CD4-positive, alpha-beta T cell treated with Interleukin-17A for 4 hours (primary cell): ENCODE data around the gene VPS18.

Experiments
- DNase-seq: peaks from one replicate; pipeline ENCODE4 v3.0.0-alpha.2; 2020; ENCODE audit warnings: mixed read lengths

VPS18 gene

GRCh38 chr15:40900256-40901052, 6.2 kb downstream of the VPS18 start:
- no peak for DNase-seq

DNA sequence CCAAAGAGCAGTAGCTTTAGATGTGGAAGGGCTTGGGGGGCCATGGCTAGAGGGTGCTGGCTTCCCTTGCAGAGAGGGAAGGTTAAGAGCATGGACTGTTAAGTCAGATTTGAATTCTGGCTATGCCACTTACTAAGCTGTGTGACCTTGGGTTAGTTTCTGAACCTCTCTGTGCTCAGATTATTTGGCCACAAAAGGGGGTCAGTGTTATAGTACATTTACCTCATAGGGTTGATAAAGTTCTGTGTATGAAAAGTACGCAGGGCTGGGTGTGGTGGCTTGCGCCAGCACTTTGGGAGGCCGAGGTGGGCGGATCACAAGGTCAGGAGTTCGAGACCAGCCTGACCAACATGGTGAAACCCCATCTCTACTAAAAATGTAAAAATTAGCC, 6.8 kb downstream of the VPS18 start:
- DNase-seq: no peak

GRCh38 chr15:40902605-40903561, 8.6 kb downstream of the VPS18 start:
- DNase-seq: no peak

DNA sequence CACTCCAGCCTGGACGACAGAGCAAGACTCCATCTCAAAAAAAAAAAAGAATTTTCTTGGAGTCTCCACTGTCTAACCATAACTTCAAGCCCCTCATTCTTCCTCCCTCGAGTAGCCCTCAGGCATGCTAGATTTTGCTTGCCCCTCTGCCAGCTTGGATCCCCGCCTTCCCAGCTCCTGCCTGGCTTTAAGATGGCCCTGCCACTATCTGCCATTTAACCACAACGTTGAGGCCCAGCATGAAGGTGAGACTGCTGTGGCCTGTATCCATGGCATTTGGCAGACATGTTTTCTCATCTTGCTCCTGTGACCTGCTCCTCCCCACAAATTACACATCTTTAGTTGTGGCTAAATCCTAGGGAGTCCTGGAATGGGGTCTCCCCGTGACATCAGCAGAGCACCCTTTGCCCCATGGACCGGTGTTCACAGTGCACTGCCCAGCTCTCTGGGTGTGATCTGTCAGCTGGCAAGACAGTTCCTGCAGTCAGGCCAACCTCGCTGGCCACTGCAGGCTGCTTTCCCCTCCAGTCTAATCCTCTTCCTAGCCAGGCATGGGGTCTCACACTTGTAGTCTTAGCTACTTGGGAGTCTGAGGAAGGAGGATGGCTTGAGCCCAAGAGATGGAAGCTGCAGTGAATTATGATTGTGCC, 10.4 kb downstream of the VPS18 start:
- no peak for DNase-seq

DNA sequence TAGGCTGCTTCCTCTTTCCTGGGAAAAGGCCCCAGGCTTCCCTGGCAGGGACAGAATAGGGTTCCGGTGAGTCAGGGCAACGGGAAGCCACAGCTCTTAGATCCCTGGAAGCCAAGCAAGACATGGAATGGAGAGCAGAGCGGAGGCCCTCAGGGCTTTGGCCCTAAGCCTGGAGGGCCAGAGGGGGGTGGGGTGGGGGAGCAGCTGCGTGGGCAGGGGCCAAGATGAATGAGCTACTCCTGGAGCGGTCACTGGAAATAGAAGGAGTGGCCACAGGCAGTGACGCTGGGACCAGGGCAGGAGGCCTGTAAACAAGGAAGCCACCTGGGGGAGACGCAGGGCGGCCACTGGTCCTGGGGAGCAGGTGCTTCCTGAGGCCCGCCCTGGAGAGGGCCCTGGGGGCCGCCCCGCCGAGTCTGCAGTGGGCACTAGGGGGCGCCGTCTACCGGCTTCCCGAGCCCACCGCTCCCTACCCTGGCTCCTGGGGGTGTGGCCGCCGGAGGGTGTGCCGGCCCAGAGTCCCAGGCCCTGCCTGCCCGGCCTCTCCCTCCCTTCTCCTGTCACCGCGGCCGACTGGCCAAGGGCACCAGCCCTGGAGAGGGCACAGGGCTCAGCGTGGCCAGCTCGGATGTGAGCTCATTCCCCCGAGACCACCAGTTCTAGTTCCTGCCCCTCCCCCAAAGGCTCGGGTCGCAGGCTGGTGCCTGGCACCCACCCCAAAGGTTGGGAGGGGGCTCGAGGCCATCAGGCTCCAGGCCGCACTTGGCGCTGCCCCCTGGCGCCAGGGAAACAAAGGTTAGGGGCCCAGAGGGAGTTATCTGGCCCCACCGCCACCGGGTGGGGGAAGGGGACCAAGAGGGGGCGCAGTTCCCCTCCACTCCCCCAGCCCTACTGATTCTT, 12.1 kb downstream of the VPS18 start:
- DNase-seq: peak; percentile 82

DNA sequence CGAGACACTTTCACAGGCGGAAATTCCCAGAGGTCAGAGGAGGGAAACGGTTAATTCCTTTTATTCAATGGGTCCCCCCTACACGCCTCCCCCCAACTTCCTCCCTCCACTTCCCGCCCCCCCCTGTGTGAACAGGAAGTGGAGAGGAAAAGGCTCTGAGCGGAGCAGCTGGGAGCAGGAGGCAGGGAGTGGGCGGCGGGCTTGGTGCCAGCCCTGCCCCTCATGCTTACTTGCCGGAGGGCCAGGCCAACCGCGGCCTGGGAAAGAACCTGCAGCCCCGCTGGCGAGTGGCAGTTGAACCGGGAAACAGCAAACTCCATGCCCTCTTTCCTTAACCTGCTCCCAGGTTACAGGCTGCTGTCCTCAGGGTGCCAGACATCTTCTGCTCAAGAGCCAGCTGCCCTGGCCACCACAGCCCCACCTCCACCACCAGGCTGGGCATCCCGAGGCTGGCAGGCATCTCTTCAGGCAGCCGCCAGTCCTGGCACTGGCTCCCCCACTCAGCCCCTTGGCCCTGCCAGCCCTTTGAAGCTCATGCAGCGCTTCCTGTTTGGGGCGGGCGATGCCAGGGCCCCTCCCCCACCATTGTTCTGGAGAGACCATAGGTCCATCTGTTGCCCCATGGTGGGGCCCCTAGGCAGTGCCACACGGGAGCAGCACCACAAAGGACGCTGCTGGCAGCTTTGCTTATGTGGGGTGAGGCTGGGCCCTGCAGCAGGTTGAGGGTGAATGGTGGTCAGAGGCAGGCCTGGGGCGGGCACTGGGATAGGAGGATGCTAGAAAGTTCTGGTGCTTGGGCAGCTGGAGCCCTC, 12.9 kb downstream of the VPS18 start:
- DNase-seq: peak; percentile 76

DNA sequence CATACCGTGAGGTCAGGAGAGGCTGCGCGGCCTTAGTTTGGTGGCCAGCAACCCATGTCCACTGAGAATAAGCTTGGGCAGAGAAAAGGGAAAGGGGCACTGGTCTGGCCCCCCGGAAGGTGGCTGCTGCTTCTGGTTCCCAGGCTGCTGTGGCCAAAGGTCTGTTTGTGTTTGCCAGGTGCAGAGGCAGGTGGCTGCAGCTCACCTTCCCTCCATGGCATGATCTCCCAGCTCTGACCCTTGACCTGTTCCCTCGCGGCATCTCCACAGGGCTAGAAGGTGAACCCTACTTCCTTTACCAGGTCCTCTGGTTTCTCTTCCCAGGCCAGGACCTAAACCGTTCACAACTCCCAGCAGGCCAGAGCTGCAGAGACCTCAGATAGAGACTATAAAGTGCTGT, 13.8 kb downstream of the VPS18 start:
- no peak for DNase-seq

- DNase-seq: no peak
Observed at GRCh38 chr15:40909662-40910630, 15.7 kb downstream of the VPS18 start.

GRCh38 chr15:40911141-40911540, 16.9 kb downstream of the VPS18 start:
- no peak for DNase-seq

- no peak for DNase-seq
Observed at GRCh38 chr15:40911693-40912092, 17.4 kb downstream of the VPS18 start.

DNA sequence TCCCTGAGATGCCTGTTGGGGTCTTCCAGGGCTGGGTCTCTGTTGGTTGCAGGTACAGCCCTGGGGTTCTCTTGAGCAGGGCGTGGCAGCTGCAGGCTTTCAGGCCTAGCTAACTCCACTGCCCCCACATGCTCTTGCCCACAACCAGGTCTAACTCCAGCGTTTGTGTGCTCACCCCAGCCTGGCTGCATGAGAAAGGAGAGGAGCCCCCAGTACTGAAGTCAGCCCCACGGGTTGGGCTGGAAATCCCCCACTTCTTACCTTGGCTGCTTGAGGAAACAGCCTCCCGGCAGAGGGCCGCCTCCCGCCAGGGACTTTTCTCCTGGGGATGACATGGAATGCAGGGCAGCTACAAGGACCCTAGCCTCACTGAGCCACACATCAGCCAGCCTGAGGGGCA, 18.2 kb downstream of the VPS18 start:
- no peak for DNase-seq

- no peak for DNase-seq
Observed at GRCh38 chr15:40914013-40914412, 19.8 kb downstream of the VPS18 start.

GRCh38 chr15:40914486-40914885, 20.2 kb downstream of the VPS18 start:
- no peak for DNase-seq

DNA sequence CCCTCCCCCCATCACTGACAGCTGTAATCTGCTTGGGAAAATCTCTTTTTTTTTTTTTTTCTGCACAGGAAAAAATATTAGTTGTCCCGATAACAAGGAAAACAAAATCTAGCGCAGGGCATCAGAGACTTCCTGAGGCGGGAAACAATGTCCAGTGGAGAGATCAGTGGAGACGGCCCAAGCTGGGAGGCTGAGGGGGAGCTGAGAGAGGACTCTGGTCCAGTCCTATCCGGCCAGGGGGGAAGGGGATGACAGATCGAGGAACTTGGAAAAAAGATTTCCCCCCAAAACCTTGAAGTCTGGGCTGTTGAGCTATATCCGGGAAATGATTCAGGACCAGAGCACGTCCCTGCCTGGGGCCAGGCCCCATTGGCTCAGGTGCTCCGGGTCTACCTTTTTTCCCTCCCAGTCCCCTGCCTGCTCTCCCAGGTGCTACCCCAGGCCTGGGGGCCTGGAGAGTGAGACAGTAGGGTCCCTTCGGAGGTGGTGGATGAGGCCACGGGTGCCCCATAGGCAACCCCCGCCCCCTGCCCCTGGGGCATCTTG, 20.9 kb downstream of the VPS18 start:
- DNase-seq: no peak

GRCh38 chr15:40915679-40916078, 21.4 kb downstream of the VPS18 start:
- no peak for DNase-seq

DNA sequence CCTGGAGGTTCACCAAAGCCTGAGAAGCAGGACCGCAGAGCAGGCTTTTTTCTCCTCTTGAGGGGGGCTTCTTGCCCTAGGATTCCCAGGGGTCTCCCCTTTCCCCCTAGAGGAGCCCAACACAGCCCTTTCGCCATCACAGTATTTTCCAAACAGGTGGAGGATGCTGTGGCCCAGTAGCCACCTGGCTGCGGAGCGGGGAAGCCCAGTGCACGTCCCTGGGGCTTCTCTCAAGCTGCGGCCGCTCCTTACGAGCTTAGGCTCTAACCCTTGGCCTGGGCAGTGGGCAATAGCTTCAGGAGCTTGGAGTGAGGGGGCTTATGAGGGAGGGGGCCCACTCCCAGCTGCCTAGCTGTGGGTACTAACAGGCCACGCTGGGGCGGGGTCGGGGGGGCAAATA, 23.3 kb downstream of the VPS18 start:
- no peak for DNase-seq

- no peak for DNase-seq
Observed at GRCh38 chr15:40918146-40918798, 24.0 kb downstream of the VPS18 start.

GRCh38 chr15:40918799-40919392, 24.6 kb downstream of the VPS18 start:
- no peak for DNase-seq
